Measurements from ENCODE around the gene CGB3. TPM values are rescaled to one million over a fixed set of nuclear protein-coding genes. Genes with fewer than 3 reads are reported as not detected.
"Not testable (repeated sequence)": the region's sequence is repeated elsewhere in the genome, so short reads cannot be mapped to it uniquely, and the experiment has no call there.

CGB3 gene
- total RNA-seq = not detected
- polyA plus RNA-seq (ENCODE audit: insufficient read depth, low read depth, low replicate concordance) = not detected
- long read RNA-seq, donor 1 = 0 reads
- long read RNA-seq, donor 2 = 0 reads
- long read RNA-seq, donor 3 = 0 reads
- long read RNA-seq, donor 4 = 0 reads
- long read RNA-seq, donor 5 = 0 reads
- long read RNA-seq, donor 6 = 0 reads
- long read RNA-seq, donor 7 = 0 reads
- long read RNA-seq, donor 8 = 0 reads
- long read RNA-seq, donor 9 = 0 reads
- long read RNA-seq, donor 10, partial matches to known transcripts = 0 of 3 reads
- long read RNA-seq, donor 10, other reads (novel, unspliced or antisense) = 0 of 3 reads

DNA sequence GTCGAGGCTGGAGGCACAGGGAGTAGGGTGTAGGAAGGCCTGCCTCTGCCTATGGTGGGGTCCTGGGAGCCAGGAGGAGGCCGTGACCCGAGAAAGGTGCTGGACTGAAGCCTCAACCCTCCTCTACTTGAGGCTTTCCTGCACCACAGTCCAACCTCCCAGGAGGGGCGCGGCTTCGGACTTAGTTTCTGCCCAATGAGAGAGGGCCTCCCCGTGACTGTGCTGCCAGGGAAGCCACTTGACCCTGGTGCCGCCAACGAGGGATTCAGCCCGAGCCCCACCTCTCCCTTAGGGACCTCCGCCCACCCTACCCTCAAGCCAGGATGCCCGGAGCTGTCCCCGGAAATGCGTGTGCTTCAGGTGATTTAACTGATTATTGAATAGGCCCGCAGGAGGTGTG lies at the start of gene CGB3:
TSS of gene CGB3 (minus strand) at position 101 of the 400 bp plus-strand sequence. CDS start 362 bp downstream, outside the sequence.
- intact Hi-C loops (cut with DNase I); H3K36me3 ChIP-seq (ENCODE audit: control insufficient read depth in 2 of 3, insufficient read depth in 3 of 3, low read length in 3 of 3); H3K9me3 ChIP-seq (ENCODE audit: control insufficient read depth in 2 of 3, insufficient read depth in 1 of 3, low read length in 3 of 3); H3K4me3 ChIP-seq (ENCODE audit: low read length in 3 of 3); H3K27ac ChIP-seq (ENCODE audit: low read depth in 2 of 2, low read length in 2 of 2); H3K27me3 ChIP-seq (ENCODE audit: control insufficient read depth, insufficient read depth, low read length); FAIRE-seq; H3K9ac ChIP-seq (ENCODE audit: low read length in 3 of 3); H3K4me1 ChIP-seq (ENCODE audit: control insufficient read depth in 2 of 3, insufficient read depth in 2 of 3, low read depth in 1 of 3, low read length in 3 of 3); DNase-seq: not testable (repeated sequence)

DNA sequence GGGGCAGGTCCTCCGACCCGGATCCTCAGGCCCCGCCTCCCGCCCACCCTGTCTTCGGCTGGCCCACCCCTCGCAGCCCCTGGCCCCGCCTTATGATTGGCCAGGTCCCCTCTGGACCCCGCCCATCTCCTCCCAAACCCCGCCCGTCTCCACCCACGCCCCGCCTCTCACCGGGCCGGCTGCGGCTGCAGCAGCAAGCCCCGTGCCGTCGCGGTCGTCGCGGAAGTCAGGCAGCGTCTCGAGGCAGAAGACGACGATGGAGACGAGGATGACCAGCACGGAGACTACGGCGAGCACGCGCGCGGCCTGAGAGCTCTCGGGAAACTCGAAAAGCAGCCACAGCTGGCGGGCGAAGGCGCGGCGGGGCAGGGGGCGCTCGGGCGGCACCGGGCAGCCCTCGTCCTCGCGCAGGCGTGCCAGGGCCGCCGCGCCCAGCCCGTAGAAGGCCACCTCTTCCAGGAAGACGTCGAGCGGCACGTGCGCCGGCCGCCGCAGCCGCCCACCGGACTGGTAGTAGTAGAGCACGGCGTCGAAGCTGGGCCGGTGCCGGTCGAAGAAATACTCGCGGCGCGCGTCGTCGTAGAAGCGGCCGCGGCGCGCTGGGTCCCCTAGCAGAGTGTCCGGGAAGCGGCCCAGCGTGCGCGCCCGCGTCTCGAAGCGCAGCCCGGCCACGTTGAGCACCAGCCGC lies 47.9 kb upstream of the CGB3 start:
- Histone ChIP-seq H3K27me3 (ENCODE audit: control insufficient read depth, insufficient read depth, low read length) (peaks cover 10% of the 10 kb centered on the region), H3K9me3 (ENCODE audit: control insufficient read depth in 2 of 3, insufficient read depth in 1 of 3, low read length in 3 of 3) (no peaks in the 10 kb centered on the region), H3K27ac (ENCODE audit: low read depth in 2 of 2, low read length in 2 of 2) (no peak overlapping the region), H3K4me1 (ENCODE audit: control insufficient read depth in 2 of 3, insufficient read depth in 2 of 3, low read depth in 1 of 3, low read length in 3 of 3) (no peaks in the 10 kb centered on the region), H3K36me3 (ENCODE audit: control insufficient read depth in 2 of 3, insufficient read depth in 3 of 3, low read length in 3 of 3) (no peaks in the 10 kb centered on the region), H3K4me3 (ENCODE audit: low read length in 3 of 3) (no peak overlapping the region), H3K9ac (ENCODE audit: low read length in 3 of 3) (no peak overlapping the region)
- TF ChIP-seq, protein P1, sequence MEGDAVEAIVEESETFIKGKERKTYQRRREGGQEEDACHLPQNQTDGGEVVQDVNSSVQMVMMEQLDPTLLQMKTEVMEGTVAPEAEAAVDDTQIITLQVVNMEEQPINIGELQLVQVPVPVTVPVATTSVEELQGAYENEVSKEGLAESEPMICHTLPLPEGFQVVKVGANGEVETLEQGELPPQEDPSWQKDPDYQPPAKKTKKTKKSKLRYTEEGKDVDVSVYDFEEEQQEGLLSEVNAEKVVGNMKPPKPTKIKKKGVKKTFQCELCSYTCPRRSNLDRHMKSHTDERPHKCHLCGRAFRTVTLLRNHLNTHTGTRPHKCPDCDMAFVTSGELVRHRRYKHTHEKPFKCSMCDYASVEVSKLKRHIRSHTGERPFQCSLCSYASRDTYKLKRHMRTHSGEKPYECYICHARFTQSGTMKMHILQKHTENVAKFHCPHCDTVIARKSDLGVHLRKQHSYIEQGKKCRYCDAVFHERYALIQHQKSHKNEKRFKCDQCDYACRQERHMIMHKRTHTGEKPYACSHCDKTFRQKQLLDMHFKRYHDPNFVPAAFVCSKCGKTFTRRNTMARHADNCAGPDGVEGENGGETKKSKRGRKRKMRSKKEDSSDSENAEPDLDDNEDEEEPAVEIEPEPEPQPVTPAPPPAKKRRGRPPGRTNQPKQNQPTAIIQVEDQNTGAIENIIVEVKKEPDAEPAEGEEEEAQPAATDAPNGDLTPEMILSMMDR (IDR thresholded peaks at IDR 0.05; ENCODE audit: borderline replicate concordance, extremely low read depth, insufficient read depth) = no peak
- peak in 4 of 5 donors; percentile 53 to 84 (median 68) for DNase-seq
- FAIRE-seq = no peak
- intact Hi-C loops (cut with DNase I) = no loop called here

DNA sequence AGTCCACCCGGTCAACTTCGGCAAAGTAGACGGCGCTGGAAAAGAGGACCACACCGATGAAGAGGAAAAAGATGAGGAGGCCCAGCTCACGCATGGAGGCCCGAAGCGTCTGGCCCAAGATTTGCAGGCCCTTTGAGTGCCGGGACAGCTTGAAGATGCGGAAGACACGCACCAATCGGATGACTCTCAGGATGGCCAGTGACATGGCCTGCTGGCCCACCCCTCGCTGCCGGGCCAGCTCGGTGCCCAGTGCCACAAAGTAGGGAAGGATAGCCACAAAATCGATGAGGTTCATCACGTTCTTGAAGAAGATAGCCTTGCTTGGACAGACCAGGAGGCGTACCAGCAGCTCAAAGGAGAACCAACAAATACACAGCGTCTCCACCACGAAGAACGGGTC lies 46.3 kb upstream of the CGB3 start:
- Histone ChIP-seq H3K27me3 (ENCODE audit: control insufficient read depth, insufficient read depth, low read length) (peaks cover 11% of the 10 kb centered on the region), H3K27ac (ENCODE audit: low read depth in 2 of 2, low read length in 2 of 2) (no peak overlapping the region), H3K36me3 (ENCODE audit: control insufficient read depth in 2 of 3, insufficient read depth in 3 of 3, low read length in 3 of 3) (no peaks in the 10 kb centered on the region), H3K9ac (ENCODE audit: low read length in 3 of 3) (no peak overlapping the region), H3K4me3 (ENCODE audit: low read length in 3 of 3) (no peak overlapping the region), H3K4me1 (ENCODE audit: control insufficient read depth in 2 of 3, insufficient read depth in 2 of 3, low read depth in 1 of 3, low read length in 3 of 3) (no peaks in the 10 kb centered on the region), H3K9me3 (ENCODE audit: control insufficient read depth in 2 of 3, insufficient read depth in 1 of 3, low read length in 3 of 3) (no peaks in the 10 kb centered on the region)
- DNase-seq = no peak
- intact Hi-C loops (cut with DNase I) = no loop called here
- FAIRE-seq = no peak
- TF ChIP-seq, protein P1 (IDR thresholded peaks at IDR 0.05; ENCODE audit: borderline replicate concordance, extremely low read depth, insufficient read depth) = no peak

DNA sequence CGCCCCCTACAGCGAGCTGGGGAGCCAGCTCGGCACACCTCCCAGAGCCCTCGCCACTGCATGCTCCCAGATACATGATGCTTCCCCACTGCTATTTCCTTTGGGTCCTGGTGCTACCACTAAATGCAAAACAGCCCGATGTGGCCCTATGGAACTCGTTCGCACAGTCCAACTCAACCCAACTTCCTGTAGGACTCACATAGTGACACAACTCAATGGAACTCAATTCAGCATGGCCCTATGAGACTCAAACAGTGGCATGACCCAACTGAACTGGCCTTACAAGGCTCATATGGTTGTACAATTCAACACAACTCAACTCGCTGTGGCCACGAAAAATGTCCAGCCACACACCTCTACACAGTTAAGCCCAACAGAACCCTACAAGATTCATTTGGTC lies 44.9 kb upstream of the CGB3 start:
- TF ChIP-seq, protein P1 (IDR thresholded peaks at IDR 0.05; ENCODE audit: borderline replicate concordance, extremely low read depth, insufficient read depth) = no peak
- peaks cover 10% of the 10 kb centered on the region for H3K27me3 ChIP-seq (ENCODE audit: control insufficient read depth, insufficient read depth, low read length)
- H3K4me1 ChIP-seq (ENCODE audit: control insufficient read depth in 2 of 3, insufficient read depth in 2 of 3, low read depth in 1 of 3, low read length in 3 of 3) = no peaks in the 10 kb centered on the region
- FAIRE-seq = no peak
- no peak overlapping the region for H3K27ac ChIP-seq (ENCODE audit: low read depth in 2 of 2, low read length in 2 of 2)
- peak overlapping the region in 1 of 3 donors; percentile 2 for H3K4me3 ChIP-seq (ENCODE audit: low read length in 3 of 3)
- H3K9ac ChIP-seq (ENCODE audit: low read length in 3 of 3) = no peak overlapping the region
- intact Hi-C loops (cut with DNase I) = no loop called here
- no peaks in the 10 kb centered on the region for H3K36me3 ChIP-seq (ENCODE audit: control insufficient read depth in 2 of 3, insufficient read depth in 3 of 3, low read length in 3 of 3)
- H3K9me3 ChIP-seq (ENCODE audit: control insufficient read depth in 2 of 3, insufficient read depth in 1 of 3, low read length in 3 of 3) = no peaks in the 10 kb centered on the region
- no peak for DNase-seq
